GM12874 (cell line): ENCODE results near the gene TMEM212.

Experiments used
- TF ChIP-seq, protein P1 (sequence below): IDR thresholded peaks from 2 replicates; pipeline ENCODE4 v1.5.1; 2011; ENCODE audit warnings: low read depth, mild to moderate bottlenecking, control low read depth, low read length, moderate library complexity; ENCODE audit not compliant: insufficient read depth

Gene TMEM212

DNA sequence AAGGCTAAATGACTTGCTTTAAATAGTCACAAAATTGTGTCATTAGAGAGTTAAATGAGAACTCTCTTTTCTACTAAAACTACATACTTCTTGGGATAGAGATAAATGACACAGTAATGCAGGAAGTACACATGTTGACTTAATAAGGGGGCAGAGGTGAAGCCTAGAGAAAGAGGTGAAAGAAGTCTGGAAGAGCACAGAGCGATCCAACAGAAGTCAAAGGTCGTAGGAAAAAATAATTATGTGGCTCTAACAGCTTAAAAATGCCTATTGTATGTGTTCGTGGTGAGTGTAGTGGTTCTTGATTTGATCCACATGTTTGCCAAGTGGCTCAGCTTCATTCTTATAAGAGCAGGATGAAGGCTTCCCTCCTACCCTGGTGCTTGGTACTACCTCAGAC, 61.7 kb downstream of the TMEM212 start:
- TF ChIP-seq, protein P1, sequence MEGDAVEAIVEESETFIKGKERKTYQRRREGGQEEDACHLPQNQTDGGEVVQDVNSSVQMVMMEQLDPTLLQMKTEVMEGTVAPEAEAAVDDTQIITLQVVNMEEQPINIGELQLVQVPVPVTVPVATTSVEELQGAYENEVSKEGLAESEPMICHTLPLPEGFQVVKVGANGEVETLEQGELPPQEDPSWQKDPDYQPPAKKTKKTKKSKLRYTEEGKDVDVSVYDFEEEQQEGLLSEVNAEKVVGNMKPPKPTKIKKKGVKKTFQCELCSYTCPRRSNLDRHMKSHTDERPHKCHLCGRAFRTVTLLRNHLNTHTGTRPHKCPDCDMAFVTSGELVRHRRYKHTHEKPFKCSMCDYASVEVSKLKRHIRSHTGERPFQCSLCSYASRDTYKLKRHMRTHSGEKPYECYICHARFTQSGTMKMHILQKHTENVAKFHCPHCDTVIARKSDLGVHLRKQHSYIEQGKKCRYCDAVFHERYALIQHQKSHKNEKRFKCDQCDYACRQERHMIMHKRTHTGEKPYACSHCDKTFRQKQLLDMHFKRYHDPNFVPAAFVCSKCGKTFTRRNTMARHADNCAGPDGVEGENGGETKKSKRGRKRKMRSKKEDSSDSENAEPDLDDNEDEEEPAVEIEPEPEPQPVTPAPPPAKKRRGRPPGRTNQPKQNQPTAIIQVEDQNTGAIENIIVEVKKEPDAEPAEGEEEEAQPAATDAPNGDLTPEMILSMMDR = no peak

- TF ChIP-seq, protein P1 = no peak
Observed at GRCh38 chr3:171906951-171907676, 64.0 kb downstream of the TMEM212 start.

DNA sequence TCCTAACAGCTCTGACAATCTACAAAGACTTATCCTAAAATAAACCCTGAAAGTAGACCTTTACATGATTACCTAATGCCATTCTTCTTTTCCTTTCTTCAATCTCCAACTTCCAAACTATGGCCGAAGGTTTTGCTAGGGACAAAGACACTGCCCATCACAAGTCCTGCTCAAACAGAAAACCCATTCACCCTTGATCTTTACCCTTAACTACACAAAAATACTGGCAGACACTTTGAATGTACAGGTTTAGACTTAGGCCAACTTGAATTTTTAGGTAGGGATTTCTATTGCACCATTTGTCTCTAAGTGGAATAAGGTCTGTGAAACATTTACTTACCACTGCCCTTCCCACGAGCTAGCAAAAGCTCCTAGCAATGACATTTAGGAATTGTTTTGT, 64.6 kb downstream of the TMEM212 start:
- TF ChIP-seq, protein P1 = no peak

- TF ChIP-seq, protein P1 = no peak
Observed at GRCh38 chr3:171908731-171909130, 65.6 kb downstream of the TMEM212 start.
